Mesenchymal stem cell (in vitro differentiated cells and primary cell): Measurements from ENCODE around the gene CEP63.

Source experiments
- DNase-seq: peaks from one replicate; pipeline ENCODE4 v3.0.0-alpha.2; 2013
- H2AFZ ChIP-seq: one replicate; pipeline ENCODE4 v1.6.1; 2013; ENCODE audit warnings: low read depth, mild to moderate bottlenecking, control low read depth, inconsistent platforms, low read length, moderate library complexity
- H2AK5ac ChIP-seq: 2 replicates; pipeline ENCODE4 v1.6.1; 2013; ENCODE audit warnings: low read length, moderate library complexity, mild to moderate bottlenecking, inconsistent platforms; ENCODE audit not compliant: severe bottlenecking
- H2BK120ac ChIP-seq: one replicate; pipeline ENCODE4 v1.6.1; 2013; ENCODE audit warnings: low read depth, mild to moderate bottlenecking, inconsistent platforms, low read length, moderate library complexity
- H2BK12ac ChIP-seq, 2 experiments: one replicate each; pipeline ENCODE4 v1.6.1; 2013; ENCODE audit warnings: inconsistent platforms in 2 of 2, low read length in 2 of 2, mild to moderate bottlenecking in 2 of 2, moderate library complexity in 2 of 2, control low read depth in 1 of 2
- H2BK15ac ChIP-seq: one replicate; pipeline ENCODE4 v1.6.1; 2013; ENCODE audit warnings: mild to moderate bottlenecking, low read depth, inconsistent platforms; ENCODE audit not compliant: poor library complexity, severe bottlenecking
- H2BK5ac ChIP-seq: 2 replicates; pipeline ENCODE4 v1.6.1; 2013; ENCODE audit warnings: low read depth, mild to moderate bottlenecking, low read length, control low read depth, inconsistent platforms; ENCODE audit not compliant: poor library complexity, severe bottlenecking
- H3K14ac ChIP-seq, 2 experiments: one replicate each; pipeline ENCODE4 v1.6.1; 2013; ENCODE audit warnings: inconsistent platforms in 2 of 2, low read length in 2 of 2, control low read depth in 1 of 2, mild to moderate bottlenecking in 1 of 2, moderate library complexity in 1 of 2
- H3K18ac ChIP-seq, 2 experiments: one replicate each; pipeline ENCODE4 v1.6.1; 2013; ENCODE audit warnings: inconsistent platforms in 2 of 2, low read length in 2 of 2, control low read depth in 1 of 2, low read depth in 1 of 2, mild to moderate bottlenecking in 1 of 2
- H3K23ac ChIP-seq, 2 experiments: one replicate each; pipeline ENCODE4 v1.6.1; 2013; ENCODE audit warnings: inconsistent platforms in 2 of 2, low read length in 2 of 2, mild to moderate bottlenecking in 2 of 2, moderate library complexity in 2 of 2, control low read depth in 1 of 2
- H3K27ac ChIP-seq: 2 replicates; pipeline ENCODE4 v1.5.1; 2013; ENCODE audit warnings: mild to moderate bottlenecking, moderate library complexity, low read length, control low read depth, inconsistent platforms; ENCODE audit not compliant: poor library complexity, severe bottlenecking
- H3K27me3 ChIP-seq, 2 experiments: 2 replicates each; pipeline versions ENCODE4 v1.6.1 to v1.7.0; 2013; ENCODE audit warnings: low read length in 2 of 2, mild to moderate bottlenecking in 2 of 2, moderate library complexity in 2 of 2, control low read depth in 1 of 2, inconsistent platforms in 1 of 2; ENCODE audit not compliant: control insufficient read depth in 1 of 2, insufficient read depth in 1 of 2
- H3K36me3 ChIP-seq, 2 experiments: 2 replicates each; pipeline versions ENCODE4 v1.6.1 to v1.7.0; 2013; ENCODE audit warnings: low read length in 2 of 2, control low read depth in 1 of 2, inconsistent platforms in 1 of 2, low read depth in 1 of 2, mild to moderate bottlenecking in 1 of 2; ENCODE audit not compliant: insufficient read depth in 2 of 2, control insufficient read depth in 1 of 2
- H3K4ac ChIP-seq, 2 experiments: one replicate each; pipeline ENCODE4 v1.6.1; 2013; ENCODE audit warnings: inconsistent platforms in 2 of 2, low read length in 2 of 2, mild to moderate bottlenecking in 2 of 2, moderate library complexity in 2 of 2, control low read depth in 1 of 2, low read depth in 1 of 2
- H3K4me1 ChIP-seq: 2 replicates; pipeline ENCODE4 v1.6.1; 2013; ENCODE audit warnings: low read depth, low read length, control low read depth; ENCODE audit not compliant: control insufficient read depth, insufficient read depth
- H3K4me2 ChIP-seq: 2 replicates; pipeline ENCODE4 v1.6.1; 2013; ENCODE audit warnings: low read length, mild to moderate bottlenecking, inconsistent platforms; ENCODE audit not compliant: poor library complexity, severe bottlenecking
- H3K4me3 ChIP-seq, 2 experiments: 2 replicates each; pipeline versions ENCODE4 v1.5.1 to v1.7.0; 2013; ENCODE audit warnings: low read length in 2 of 2, mild to moderate bottlenecking in 2 of 2, control low read depth in 1 of 2, low read depth in 1 of 2; ENCODE audit not compliant: insufficient read depth in 1 of 2
- H3K79me1 ChIP-seq: replicated peaks from 2 replicates; pipeline ENCODE4 v1.6.1; 2013; ENCODE audit warnings: mild to moderate bottlenecking, control low read depth, low read length, inconsistent platforms; ENCODE audit not compliant: poor library complexity, severe bottlenecking
- H3K9ac ChIP-seq: 2 replicates; pipeline ENCODE4 v1.7.0; 2013; ENCODE audit warnings: mild to moderate bottlenecking, low read length, moderate library complexity
- H3K9me3 ChIP-seq: 2 replicates; pipeline ENCODE4 v1.7.0; 2013; ENCODE audit warnings: mild to moderate bottlenecking, low read length; ENCODE audit not compliant: control insufficient read depth
- H4K8ac ChIP-seq: one replicate; pipeline ENCODE4 v1.6.1; 2013; ENCODE audit warnings: inconsistent platforms, mild to moderate bottlenecking, low read length, moderate library complexity
- H4K91ac ChIP-seq: one replicate; pipeline ENCODE4 v1.6.1; 2013; ENCODE audit warnings: mild to moderate bottlenecking, low read length, inconsistent platforms
- WGBS: methylation state at CpG from one replicate; pipeline ENCODE4 v1.1.7; 2013; ENCODE audit warnings: mixed read lengths; 5-methylcytosine and 5-hydroxymethylcytosine counted together

The CEP63 gene

GRCh38 chr3:134603956-134604355, 118.1 kb downstream of the CEP63 start:
- H3K36me3 ChIP-seq = no peaks in the 10 kb centered on the region
- H3K4ac ChIP-seq = no peak overlapping the region
- no peak overlapping the region for H4K8ac ChIP-seq
- H2BK120ac ChIP-seq = no peak overlapping the region
- no peak overlapping the region for H3K23ac ChIP-seq
- no peak overlapping the region for H2AK5ac ChIP-seq
- WGBS = 89% methylated on average over 13 of the region's 13 CpGs
- no peak overlapping the region for H3K18ac ChIP-seq
- no peak overlapping the region for H4K91ac ChIP-seq
- no peak overlapping the region for H3K27ac ChIP-seq
- peaks cover 18 to 30% of the 10 kb centered on the region in 2 experiments for H3K27me3 ChIP-seq
- no peak overlapping the region for H2BK15ac ChIP-seq
- H3K4me3 ChIP-seq = no peak overlapping the region
- H2AFZ ChIP-seq = no peak overlapping the region
- no peak overlapping the region for H2BK5ac ChIP-seq
- H3K9ac ChIP-seq = no peak overlapping the region
- no peak overlapping the region for H3K14ac ChIP-seq
- H2BK12ac ChIP-seq = no peak overlapping the region
- H3K9me3 ChIP-seq = no peaks in the 10 kb centered on the region
- H3K79me1 ChIP-seq = no peaks in the 10 kb centered on the region
- peaks cover 11% of the 10 kb centered on the region for H3K4me1 ChIP-seq
- no peak overlapping the region for H3K4me2 ChIP-seq
- DNase-seq = no peak

DNA sequence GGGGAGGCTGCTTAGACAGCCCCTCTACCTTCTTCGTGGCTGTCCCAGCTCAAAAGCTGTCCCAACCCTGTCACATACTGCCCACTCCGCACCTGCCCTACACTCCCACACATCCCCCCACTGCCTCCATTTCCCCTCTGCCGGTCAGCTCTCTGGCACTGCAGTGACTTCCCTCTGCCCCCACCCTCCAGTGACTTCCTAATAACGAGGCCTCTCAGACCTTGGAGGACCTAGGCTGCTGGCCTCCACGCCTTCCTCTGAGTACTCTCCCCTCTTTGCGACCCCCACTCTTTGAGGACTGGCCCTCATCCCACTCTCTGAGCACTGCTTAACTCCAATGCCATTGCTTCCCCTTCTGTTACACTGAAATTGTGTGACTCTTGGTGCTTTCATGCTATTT, 119.7 kb downstream of the CEP63 start:
- H2AK5ac ChIP-seq = no peak overlapping the region
- 81% methylated on average over 6 of the region's 6 CpGs for WGBS
- no peak overlapping the region for H3K23ac ChIP-seq
- no peak overlapping the region for H3K18ac ChIP-seq
- H3K4me3 ChIP-seq = no peak overlapping the region
- no peak overlapping the region for H3K4me2 ChIP-seq
- H2BK120ac ChIP-seq = no peak overlapping the region
- no peak overlapping the region for H2BK12ac ChIP-seq
- peaks cover 9% of the 10 kb centered on the region for H3K4me1 ChIP-seq
- H2AFZ ChIP-seq = no peak overlapping the region
- H3K27me3 ChIP-seq = peaks cover 15 to 33% of the 10 kb centered on the region in 2 experiments
- no peak for DNase-seq
- no peak overlapping the region for H3K14ac ChIP-seq
- H3K9me3 ChIP-seq = no peaks in the 10 kb centered on the region
- H2BK5ac ChIP-seq = no peak overlapping the region
- no peaks in the 10 kb centered on the region for H3K36me3 ChIP-seq
- H4K8ac ChIP-seq = no peak overlapping the region
- no peaks in the 10 kb centered on the region for H3K79me1 ChIP-seq
- no peak overlapping the region for H2BK15ac ChIP-seq
- no peak overlapping the region for H3K27ac ChIP-seq
- H4K91ac ChIP-seq = no peak overlapping the region
- no peak overlapping the region for H3K9ac ChIP-seq
- no peak overlapping the region for H3K4ac ChIP-seq

DNA sequence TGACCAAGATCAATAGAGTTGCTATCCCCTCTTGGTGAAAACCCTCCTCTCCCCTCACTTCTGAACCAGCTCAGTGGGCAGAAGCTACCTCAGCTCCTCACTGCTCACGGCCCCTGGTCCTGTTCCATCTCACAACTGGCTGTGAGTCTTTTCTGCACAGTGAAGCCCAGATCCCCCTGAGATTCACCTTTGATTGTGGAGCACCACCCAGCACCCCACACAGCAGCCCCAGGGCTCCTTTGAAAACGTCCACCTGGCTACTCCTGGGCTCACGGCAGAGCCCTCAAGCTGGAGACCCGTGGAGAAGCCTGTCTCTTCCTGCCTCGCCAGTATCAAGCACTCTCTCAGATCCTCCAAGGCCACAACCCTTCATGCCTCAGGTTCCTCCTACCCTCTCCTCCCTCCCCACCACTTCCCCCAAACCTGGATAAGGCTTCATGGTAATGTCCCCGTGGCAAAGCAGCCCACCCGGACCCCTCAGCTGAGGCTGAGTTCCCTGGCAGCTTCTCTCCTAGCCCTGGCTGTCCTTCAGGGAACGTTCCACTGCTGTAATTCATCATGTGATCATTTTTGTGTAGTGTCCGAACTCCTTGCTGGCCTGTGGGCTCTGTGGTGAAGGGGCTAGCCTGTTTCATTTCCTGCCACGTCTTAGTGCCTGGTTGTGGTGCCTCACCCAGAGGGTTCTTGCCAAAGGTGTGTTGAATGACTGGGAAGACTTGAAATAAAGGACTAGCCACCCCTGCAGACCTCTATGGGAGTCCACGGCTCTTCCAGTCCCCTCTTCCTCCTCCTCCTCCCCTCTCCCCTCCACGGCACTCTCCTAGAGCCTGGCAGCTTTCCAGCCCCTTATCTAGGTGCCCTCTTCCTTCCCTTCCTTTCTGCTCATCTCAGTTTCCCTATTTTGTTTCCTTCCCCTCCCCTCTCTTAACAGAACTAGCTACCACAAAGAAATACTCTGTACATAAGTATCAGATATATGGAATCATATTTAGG, 120.5 kb downstream of the CEP63 start:
- Histone ChIP-seq H3K9me3 (no peaks in the 10 kb centered on the region), H2AFZ (no peak overlapping the region), H4K91ac (no peak overlapping the region), H3K79me1 (no peaks in the 10 kb centered on the region), H3K4me1 (peaks cover 7% of the 10 kb centered on the region), H3K18ac (no peak overlapping the region), H3K4me2 (no peak overlapping the region), H3K9ac (no peak overlapping the region), H3K23ac (no peak overlapping the region), H3K27ac (no peak overlapping the region), H2AK5ac (no peak overlapping the region), H2BK120ac (no peak overlapping the region), H2BK15ac (no peak overlapping the region), H2BK12ac (no peak overlapping the region), H3K14ac (no peak overlapping the region), H2BK5ac (no peak overlapping the region), H3K4ac (no peak overlapping the region), H4K8ac (no peak overlapping the region), H3K4me3 (no peak overlapping the region), H3K27me3 (peaks cover 15 to 33% of the 10 kb centered on the region in 2 experiments), H3K36me3 (no peaks in the 10 kb centered on the region)
- 58% methylated on average over 12 of the region's 12 CpGs for WGBS
- DNase-seq = no peak

GRCh38 chr3:134607054-134608022, 121.5 kb downstream of the CEP63 start:
- no peaks in the 10 kb centered on the region for H3K79me1 ChIP-seq
- no peak for DNase-seq
- no peak overlapping the region for H3K27ac ChIP-seq
- H3K23ac ChIP-seq = no peak overlapping the region
- peaks cover 1% of the 10 kb centered on the region for H3K4me1 ChIP-seq
- no peak overlapping the region for H2BK15ac ChIP-seq
- H3K4me3 ChIP-seq = no peak overlapping the region
- no peak overlapping the region for H2BK5ac ChIP-seq
- no peaks in the 10 kb centered on the region for H3K9me3 ChIP-seq
- no peak overlapping the region for H3K18ac ChIP-seq
- H3K36me3 ChIP-seq = no peaks in the 10 kb centered on the region
- no peak overlapping the region for H2AK5ac ChIP-seq
- H4K91ac ChIP-seq = no peak overlapping the region
- H2BK12ac ChIP-seq = no peak overlapping the region
- H3K27me3 ChIP-seq = peaks cover 15 to 33% of the 10 kb centered on the region in 2 experiments
- H4K8ac ChIP-seq = no peak overlapping the region
- H3K9ac ChIP-seq = no peak overlapping the region
- no peak overlapping the region for H3K4me2 ChIP-seq
- H3K14ac ChIP-seq = peak overlapping the region in 1 of 2 experiments; percentile 31
- H2AFZ ChIP-seq = no peak overlapping the region
- H3K4ac ChIP-seq = no peak overlapping the region
- WGBS = 74% methylated on average over 13 of the region's 13 CpGs
- H2BK120ac ChIP-seq = no peak overlapping the region
